GM19452 (cell line): ENCODE measurements around the gene WDR36.
"Not testable (repeated sequence)": the region's sequence is repeated elsewhere in the genome, so short reads cannot be mapped to it uniquely, and the experiment has no call there.

Experiments used
- ATAC-seq: cut with Tn5 transposase; IDR thresholded peaks from one replicate; pipeline ENCODE4 v1.9.1; 2021; ENCODE audit not compliant: unreplicated experiment

WDR36 gene

DNA sequence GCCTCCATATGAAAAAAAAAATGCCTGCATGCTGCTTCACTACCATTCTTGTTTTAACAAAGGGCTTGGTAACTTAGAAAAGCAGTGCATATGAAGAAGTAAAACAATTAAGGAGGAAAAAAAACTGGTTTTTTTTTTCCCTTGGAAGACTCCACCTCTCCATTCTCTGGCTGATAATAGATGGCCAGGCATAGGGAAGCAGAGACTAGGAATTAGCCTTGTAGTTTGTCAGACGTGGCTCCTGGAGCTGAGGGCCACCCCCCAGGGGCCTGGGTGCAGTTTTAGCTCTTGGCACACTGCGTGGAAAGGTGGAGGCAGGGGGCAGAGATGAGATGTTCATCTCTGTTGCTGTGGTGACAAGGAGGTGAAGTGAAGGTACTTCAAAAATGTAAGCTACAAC lies 42.7 kb downstream of the WDR36 start:
- no peak for ATAC-seq

DNA sequence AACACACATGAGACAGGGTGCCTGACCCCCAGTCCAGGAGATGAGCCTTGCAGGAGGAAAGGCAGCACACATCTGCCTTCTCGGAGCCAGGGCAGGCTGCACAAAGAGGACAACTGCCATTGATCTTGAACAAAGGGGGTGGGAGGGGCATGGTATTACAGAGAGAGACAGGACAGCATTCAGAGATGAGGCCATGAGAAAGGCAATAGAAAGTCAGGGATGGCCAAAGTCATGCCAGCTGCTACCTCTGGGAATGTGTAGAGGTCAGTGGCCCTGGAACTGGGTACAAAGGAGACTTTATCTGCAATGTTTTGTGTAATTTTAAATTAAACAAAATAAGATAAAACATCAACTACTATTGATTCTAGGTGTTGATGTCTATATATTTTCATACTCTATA lies 43.2 kb downstream of the WDR36 start:
- ATAC-seq, result no peak

DNA sequence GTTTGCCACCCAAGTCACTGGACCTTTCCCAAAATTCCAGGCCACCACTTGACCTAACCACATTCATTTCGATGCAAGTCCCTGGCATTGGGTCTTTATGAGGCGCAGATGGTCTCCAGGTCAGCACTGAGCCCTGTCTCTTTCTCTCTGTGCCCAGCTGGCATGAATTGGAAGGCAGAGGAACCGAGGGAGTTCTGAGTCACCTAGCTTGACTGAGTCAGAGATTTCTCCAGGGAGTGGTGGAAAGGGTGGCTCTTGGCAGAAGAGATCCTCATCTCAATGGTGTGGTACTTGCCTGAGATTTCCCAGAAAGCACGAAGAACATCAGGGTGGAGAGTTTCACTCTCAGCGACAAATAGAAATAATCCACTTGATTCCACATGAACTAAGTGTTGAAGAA lies 43.8 kb downstream of the WDR36 start:
- no peak for ATAC-seq

DNA sequence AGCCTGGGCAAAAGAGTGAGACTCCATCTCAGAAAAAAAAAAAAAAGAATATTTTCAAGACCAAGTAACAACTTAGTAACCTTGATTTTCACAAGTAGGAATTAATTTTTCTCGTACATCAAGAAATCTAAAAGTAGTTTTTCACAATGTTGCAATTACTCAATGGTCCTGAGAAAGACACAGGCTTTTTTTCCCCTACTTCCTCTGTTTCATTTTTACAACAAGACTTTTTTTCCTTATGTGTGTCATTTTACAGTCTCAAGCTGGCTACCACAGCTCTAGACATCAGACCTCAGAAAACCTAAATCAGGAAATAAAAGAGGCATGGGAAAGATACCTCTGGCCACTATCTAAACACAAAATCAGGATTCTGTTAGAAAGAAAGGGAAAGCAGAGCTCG lies 45.9 kb downstream of the WDR36 start:
- ATAC-seq, result no peak

DNA sequence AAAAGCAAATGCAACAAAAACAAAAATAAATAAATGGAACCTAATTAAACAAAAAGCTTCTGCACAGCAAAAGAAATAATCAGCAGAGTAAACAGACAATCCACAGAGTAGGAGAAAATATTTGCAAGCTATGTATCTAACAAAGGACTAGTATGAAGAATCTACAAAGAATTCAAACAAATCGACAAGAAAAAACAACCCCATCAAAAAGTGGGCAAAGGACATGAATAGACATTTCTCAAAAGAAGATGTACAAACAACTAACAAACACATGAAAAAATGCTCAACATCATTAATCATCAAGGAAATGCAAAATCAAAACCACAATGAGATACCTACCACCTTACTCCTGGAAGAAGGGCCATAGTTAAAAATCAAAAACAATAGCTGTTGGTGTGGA lies 49.3 kb downstream of the WDR36 start:
- ATAC-seq, result not testable (repeated sequence)

DNA sequence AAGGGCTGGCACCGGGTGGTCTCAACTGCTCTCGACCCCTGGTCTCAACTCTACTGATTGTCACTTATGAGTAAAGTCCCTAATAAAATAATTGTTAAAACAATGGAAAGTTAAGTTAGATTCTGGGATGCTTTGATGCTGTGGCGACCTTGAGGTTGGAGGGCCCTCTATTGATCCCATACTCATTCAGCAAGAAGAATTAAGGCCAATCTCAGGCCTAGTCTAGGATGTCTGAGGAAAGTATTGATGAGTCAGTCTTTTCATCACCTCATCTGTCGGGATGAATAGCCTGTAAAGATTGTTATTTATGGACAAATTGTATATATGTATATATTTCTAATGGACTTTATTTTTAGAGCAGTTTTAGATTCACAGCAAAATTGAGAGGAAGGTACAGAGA lies 50.8 kb downstream of the WDR36 start:
- no peak for ATAC-seq

DNA sequence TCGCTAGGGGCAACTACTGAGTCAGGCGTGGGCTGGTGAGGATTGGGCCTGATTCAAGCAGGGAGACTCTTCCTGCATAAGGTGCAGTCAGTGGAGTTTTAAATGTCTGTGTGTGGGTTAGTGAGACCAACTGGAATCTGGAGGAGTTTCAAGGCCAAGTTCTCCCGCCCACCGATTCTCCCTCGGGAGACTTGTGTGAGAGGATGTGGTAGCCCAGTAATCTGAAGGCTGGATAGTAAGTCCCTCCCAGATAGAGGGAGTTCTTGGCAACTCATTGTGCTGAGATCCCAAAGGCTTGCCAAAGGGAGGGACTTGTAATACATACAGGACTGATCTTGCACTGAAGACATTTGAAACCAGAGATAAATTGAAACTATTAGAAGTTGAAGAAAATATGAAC lies 51.8 kb downstream of the WDR36 start:
- peak; percentile 28 for ATAC-seq

DNA sequence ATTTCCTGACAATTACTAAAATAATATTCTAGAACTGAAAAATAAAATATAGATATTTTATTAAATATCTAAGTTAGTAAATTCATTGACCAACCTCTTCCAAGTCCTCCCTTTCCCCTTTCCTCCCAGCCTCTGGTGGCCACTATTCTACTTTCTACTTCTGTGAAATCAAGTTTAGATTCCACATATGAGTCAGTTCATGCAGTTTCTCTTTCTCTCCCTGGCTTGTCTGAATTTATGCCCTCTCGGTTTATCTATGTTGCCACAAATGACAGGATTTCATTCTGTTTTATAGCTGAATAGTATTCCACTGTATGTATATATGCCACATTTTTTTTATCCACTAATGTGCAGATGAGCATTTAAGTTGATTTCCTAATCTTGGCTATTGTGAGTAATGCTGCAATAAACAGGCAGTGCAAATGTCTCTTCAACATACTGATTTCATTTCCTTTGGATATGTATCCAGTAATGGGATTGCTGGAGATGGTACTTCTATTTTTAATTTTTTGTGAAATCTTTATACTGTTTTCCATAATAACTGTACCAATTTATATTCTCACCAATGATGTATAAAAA lies 52.3 kb downstream of the WDR36 start:
- ATAC-seq, result peak; percentile 97

DNA sequence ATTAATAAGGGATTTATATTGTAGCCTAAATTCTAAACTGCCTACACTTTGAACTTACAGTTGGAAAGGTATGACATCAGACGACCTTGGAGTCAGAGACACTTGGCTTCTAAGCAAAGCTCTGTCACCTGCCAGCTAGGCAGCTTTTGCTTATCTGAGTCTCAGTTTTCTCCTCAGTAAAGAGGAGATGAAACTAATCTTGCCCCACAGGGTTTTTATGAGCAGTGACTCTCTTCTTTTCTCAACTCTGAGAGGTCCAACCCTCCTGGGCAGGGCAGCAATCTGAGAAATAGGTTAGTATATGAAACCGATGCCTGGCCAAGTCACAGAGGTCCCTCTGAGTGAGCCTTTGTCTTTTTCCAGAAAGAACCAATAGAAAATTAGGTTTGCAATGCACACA lies 53.9 kb downstream of the WDR36 start:
- no peak for ATAC-seq

DNA sequence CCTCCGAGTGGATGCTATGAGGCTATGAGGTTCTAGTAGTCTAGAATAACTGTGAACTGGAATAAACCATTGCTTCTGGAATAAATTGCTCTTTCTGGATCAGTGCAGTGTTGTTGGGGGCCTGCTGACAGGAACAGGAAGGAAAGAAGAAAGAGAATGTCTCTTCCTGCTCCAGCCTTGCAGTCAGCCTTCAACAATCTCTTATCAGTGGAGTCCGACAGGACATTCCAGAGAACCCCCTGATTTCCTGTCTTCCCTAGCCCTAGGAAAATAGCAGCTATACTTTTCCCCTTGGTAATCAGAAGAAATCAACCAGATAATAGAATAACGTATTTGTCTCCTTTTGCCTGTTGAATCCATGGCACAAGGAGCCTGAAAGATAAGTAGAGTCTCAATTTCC lies 55.4 kb downstream of the WDR36 start:
- no peak for ATAC-seq

DNA sequence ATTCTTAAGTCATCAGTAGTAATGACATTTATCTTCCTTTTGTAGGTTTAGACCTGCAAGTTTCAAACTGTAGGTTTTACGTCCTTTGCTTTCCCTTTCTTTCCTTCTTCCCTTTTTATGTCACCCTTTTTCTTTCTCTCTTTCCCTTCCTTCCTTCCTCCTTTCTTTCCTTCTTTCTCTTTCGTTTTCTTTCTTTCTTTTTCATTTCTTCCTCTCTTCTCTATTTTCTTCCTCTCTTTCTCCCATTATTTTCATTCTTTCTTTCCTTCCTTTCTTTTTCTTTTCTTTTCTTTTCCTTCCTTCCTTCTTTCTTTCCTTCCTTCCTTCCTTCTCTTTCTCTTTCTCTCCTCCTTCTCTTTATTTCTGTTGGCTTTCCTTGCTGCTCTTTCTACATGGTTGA lies 59.9 kb downstream of the WDR36 start:
- no peak for ATAC-seq

DNA sequence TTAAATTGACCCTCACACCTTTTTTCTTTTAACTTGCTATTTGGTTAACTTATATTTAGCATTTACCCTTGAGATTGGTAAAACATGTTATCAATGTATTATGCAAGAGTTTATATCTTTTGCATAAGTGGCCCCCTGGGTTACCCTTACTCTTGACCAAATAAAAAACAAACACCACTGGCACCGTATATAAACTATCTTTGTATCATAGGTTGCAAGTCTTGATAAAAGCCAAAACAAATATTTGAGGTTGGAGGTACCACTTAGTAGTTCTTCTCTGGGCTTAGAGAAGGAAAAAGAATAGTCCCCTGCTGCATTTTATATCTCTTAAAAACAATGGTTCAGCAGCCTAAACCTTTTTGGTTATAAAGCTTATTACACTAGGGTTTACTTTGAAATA lies 61.3 kb downstream of the WDR36 start:
- ATAC-seq, result no peak

DNA sequence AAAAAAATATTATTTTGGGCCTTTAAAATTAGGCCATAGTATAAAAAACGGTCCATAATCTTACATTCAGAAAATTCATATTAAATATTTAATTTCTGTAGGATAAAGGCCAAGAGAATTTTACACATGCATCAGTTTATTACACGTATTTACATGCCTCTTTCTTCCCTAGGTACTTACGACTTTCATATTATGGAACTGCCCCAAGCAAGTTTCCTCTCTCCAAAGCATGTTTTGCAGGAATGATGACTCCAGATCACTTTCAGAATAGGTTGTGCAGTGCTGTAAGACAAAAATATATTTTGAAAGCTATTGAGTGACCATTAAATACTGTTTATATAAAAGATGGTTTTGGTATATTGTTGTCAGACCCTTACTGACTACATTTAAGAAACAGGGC lies 61.8 kb downstream of the WDR36 start:
- ATAC-seq, result no peak

DNA sequence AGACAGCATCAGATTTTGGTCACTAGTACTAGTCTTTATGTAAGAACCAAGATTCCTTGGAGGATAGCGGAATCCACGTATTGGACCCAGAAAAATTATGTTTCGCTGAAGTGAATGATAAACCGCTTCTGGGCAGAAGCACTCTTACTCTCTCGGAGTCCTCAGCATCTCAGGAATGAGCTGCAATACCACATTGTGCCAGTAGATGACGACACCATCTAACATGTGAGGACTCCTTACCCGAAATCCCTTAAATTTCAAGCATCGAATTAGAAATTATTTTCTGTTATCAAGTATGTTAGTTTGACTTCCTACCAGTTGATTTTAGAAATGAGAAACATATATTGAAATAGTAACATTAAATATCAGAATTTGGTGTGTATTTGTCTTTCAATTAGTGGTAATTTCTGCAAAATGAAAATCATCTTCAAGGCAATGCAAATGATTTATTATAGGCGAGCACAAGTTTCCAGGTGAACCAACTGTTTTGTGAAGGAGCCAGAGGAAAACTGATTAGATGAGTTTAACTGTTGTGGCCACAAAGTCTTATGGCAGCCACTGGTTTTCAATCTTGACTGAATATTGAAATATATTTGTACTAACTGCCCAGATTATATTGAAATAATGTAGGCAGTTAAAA lies 66.1 kb downstream of the WDR36 start:
- peak; percentile 81 for ATAC-seq

DNA sequence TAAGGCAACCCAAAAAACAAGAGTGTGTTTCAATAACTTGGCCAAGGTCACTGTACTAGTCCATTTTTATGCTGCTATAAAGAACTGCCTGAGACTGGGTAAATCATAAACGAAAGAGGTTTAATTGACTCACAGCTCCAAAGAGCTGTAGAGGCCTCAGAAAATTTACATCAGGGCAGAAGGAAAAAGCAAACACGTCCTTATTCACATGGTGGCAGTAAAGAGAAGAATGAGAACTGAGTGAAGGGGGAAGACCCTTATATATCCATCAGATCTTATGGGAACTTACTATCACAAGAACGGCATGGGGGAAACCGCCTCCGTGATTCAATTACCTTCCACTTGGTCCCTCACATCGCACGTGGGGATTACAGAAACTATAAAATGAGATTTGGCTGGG lies 67.7 kb downstream of the WDR36 start:
- no peak for ATAC-seq

DNA sequence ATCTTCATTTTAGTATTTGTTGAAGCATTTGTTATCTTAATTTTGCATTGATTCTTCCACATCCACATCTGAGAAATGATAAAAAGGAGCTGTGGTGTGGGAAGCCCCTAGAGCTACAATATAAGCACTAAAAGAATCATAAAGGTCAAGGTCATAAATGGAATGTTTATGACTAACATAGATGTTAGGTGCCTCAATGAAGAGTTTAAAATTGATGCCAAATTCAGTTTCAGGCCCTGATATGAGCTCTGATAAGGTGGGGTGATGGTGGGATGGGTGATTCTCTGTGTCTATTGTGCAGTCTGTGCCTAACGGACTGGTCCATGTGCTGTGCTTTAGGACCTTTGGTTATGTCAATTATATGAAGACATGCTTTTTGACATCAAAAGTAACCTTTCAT lies 70.9 kb downstream of the WDR36 start:
- ATAC-seq, result no peak

DNA sequence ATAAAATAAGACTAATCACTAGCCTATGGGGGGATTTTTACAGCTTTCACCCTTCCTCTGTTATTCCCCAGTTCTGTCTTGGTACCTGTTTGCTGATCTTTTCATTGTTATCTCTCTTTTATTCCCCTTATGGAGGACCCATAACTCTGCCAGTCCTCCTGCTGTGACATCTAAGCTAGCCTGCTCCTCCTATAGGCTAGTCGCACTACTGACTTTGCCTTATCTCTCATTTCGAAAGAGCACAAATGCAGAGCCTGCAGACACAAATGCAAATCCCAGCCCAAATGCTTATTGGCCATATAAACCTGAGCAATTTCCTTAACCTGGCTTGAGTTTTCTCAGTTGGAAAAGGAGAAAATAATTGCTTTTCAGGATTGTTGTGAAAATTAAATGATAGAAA lies 72.9 kb downstream of the WDR36 start:
- no peak for ATAC-seq

DNA sequence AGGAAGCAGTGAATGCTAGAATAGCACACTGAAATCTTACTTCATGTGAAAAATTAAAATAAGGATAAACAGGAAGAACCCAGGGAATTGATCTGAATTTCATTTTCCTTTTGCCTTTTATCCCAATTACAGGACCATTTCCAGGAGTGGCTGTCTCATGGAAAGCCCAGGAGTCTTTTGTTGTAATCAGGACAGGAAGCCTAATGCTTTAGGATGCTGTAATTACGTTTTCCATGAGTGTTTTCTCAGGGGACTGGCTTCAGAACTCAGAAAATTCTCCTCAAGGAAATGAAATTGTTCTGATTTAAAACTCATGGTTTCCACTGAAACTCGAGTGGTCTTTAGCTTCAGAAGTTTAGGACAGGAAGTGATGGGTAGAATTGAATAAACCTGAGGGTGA lies 75.4 kb downstream of the WDR36 start:
- no peak for ATAC-seq

DNA sequence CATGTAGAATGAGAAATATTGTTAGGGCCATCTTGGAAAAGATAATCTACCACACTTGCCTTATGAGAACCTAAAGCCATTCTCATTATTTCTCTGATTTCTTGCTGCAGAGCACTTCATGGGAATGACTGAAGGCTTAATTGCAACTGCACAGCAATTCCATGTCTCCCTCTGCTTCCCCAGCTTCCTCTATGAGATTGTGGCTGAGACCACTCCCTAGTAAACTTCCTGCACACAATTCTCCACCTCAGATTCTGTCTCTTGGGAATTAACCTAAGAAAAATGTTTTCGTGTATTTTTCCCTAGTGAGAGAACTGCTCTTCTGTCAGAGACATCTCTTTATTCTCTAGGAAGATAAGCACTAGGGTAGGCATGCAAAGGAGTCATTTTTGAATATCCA lies 76.5 kb downstream of the WDR36 start:
- ATAC-seq, result no peak

DNA sequence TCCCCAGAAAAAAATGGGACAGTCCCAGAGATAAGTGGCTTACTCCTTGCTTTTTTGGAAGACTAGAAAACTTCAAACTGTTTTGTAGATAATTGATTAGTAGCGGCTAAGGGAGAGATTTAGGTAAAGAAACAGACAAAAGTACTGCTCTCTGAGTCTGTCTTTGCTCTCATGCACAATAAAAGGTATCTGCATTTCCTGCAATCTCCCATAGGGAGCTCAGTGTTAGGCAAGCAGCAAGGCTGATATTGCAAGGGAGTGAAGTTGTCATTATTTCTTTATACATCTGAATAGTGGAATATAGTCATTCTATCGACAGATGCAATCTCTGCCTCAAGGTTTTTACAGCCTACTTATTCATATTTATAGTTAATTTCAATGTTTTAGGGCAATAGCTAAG lies 77.1 kb downstream of the WDR36 start:
- ATAC-seq, result no peak

DNA sequence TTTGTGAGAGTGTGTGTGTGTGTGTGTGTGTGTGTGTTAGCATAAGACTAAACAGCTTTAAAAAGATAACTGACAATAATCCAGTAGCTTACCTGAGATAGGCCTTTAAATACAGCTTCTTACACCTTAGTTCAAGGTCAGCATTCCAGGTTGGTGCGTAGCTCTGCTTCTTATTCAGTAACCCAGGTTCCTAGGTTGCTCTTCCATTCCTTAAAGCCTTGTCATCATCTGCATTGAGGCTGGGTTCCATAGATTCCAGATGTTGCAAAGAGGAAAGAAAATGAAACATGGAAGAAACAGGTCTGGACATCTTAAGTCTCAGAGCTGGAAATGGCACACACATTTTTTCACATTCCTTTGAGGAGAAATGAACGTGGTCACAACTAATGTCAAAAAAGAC lies 78.1 kb downstream of the WDR36 start:
- ATAC-seq, result no peak

DNA sequence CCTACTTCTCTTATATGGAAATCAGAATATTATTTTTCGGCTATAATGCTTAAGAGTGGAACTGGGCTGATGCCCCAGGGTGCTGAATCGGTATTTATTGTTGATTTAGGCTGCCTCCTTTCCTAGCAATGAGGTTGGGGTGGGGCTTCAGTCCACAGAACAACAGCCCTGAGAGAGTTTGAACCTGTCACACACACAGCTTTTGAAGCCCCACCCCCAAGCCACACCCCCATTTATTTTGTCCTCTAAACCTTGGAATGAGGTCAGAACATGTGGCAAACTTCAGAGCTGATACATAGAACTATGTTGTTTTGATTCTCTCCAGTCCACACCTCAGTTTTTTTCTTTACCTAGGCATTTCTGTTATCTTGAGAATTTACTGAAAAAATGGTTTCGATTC lies 80.4 kb downstream of the WDR36 start:
- ATAC-seq, result no peak

DNA sequence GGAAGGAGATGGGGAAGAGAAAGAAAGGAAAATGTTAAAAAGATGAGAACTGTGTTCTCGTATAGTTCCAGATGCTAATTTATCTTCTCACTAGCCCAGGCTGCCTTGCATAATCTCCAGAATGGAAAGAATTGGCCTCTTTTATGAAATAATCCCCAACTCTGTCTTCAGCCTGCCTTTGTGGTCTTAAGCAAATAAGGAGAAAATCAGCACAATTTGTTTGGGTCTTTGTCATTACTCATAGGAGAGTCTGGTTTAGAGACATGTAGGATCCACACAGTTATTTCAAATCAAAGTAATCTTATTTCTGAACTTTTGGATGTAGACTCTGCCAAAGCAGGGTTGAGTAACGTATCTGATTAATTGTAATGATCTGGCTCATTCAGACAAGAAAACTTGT lies 81.3 kb downstream of the WDR36 start:
- no peak for ATAC-seq
